GM12801 (cell line): Measurements from ENCODE around the gene NUAK1.

Source experiments
- CTCF ChIP-seq: IDR thresholded peaks from one replicate; pipeline ENCODE4 v1.5.1; 2011; ENCODE audit warnings: control low read depth; ENCODE audit not compliant: insufficient read length; ENCODE audit errors: extremely low read depth

NUAK1 gene

DNA sequence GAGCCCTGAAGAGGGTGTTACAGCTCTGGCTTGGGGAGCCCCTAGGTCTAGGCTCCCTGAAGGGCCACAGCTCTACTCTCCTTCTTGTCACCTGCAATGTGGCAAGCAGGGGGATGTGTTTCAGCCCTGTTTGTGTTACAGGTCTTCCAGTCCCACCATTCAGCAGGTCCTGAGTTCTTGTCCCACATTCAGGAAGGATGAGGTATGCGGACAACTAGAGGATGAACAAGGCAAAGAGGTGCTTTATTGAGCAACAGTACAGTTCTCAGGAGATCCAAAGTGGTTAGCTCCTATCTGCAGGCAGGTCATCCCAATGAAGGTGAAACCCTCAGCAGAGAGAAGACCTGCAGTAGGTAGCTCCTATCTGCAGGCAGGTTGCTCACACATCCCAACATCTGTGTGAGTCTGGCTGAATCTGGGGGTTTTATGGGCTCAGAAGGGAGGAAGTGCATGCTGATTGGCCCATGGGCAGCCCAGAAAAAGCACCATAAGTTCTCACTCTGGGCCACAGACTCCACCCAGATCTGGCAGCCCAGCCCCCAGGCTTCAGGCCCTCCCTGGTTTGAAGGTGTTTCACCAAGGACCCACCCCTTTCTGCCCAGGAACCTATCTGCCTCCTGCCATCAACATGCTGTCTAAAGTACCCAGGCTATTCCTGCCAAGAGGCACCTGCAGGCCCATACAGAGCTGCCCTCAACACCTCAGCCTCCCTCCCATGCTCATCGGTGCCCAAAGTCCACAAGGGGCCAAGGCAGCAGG lies 98.9 kb downstream of the NUAK1 start:
- no peak for TF ChIP-seq CTCF

GRCh38 chr12:106039242-106039641 lies 99.5 kb downstream of the NUAK1 start:
- TF ChIP-seq CTCF, result no peak

DNA sequence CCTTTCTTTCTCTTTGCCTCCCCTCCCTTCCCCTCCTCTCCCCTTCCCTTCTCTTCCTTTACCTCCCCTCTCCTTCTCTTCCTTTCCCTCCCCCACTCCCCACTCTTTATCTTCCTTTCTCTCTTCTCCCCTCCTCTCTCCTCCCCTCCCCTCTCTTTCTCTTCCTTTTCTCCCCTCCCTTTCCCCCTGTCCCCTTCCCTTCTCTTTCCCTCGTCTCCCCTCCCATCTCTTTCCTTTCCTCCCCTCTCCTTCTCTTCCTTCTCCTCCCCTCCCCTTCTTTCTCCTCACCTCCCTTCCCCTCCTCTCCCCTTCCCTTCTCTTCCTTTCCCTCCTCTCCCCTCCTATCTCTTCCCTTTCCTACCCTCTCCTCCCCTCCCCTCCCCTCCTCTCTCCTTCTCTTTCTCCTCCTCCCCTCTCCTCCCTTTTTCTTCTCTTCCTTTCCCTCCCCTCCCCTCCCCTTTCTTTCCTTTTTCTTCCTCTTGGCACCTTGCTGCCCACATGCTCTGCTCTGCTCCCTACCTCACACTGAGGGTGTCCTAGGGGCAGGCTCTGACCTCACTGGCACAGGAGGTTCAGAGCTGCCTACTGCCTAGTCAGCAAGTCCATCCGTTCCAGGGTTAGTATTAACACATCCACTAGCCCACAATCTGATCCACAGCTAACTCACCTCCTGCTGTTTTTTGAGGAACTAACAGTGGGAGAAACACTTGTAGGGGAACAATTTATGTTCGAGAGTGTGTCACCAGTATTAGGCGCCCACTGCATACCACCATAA lies 101.0 kb downstream of the NUAK1 start:
- no peak for TF ChIP-seq CTCF

- TF ChIP-seq CTCF, result no peak
Observed at GRCh38 chr12:106035421-106035820, 103.3 kb downstream of the NUAK1 start.

GRCh38 chr12:106034316-106034715 lies 104.4 kb downstream of the NUAK1 start:
- no peak for TF ChIP-seq CTCF

- TF ChIP-seq CTCF, result no peak
Observed at GRCh38 chr12:106033161-106033675, 105.5 kb downstream of the NUAK1 start.

DNA sequence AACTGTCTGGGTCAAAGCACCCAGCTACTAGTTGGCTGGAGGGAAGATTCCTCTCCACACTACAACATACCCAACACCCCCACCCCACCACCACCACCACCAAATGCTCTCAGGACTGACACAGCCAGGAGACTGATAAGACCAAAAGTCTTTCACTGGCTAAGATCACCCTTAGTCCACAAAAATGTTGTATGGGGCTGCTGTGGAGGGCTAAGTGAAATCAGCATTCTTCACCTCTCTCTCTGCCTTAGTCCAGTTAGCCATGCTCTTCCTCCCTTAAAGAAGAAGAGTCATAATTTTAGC lies 106.2 kb downstream of the NUAK1 start:
- TF ChIP-seq CTCF, result no peak
